Umbilical cord (tissue), 2 donors: ENCODE data around the gene CTCFL. TPM values are rescaled to one million over a fixed set of nuclear protein-coding genes. Genes with fewer than 3 reads are reported as not detected.
"Not testable (repeated sequence)": the region's sequence is repeated elsewhere in the genome, so short reads cannot be mapped to it uniquely, and the experiment has no call there.

Experiments used
- DNase-seq: peaks from one replicate; pipeline ENCODE4 v3.0.0-alpha.2; 2015; ENCODE audit warnings: low spot score
- total RNA-seq: library from RNA; depleted of rRNA; stranded (reverse); fragments of >200 nt; gene quantifications from one replicate; pipeline ENCODE4 v1.2.3, GENCODE V29; 2014; ENCODE audit warnings: low replicate concordance; ENCODE audit not compliant: insufficient read depth

CTCFL gene
- total RNA-seq, 1 donor from 2014 or later, result 2.6 TPM

GRCh38 chr20:57509665-57510237, 15.2 kb downstream of the CTCFL start:
- no peak for DNase-seq

GRCh38 chr20:57508831-57509230, 16.1 kb downstream of the CTCFL start:
- no peak for DNase-seq

- DNase-seq, result no peak
Measured at GRCh38 chr20:57508381-57508780, 16.6 kb downstream of the CTCFL start.

GRCh38 chr20:57507477-57507876, 17.5 kb downstream of the CTCFL start:
- no peak for DNase-seq

- no peak for DNase-seq
Measured at GRCh38 chr20:57505979-57506378, 19.0 kb downstream of the CTCFL start.

GRCh38 chr20:57504411-57504810, 20.5 kb downstream of the CTCFL start:
- DNase-seq, result no peak

- DNase-seq, result peak; percentile 17
Measured at GRCh38 chr20:57503035-57503658, 21.8 kb downstream of the CTCFL start.

GRCh38 chr20:57502336-57502700, 22.6 kb downstream of the CTCFL start:
- no peak for DNase-seq

- peak; percentile 30 for DNase-seq
Measured at GRCh38 chr20:57501461-57502335, 23.2 kb downstream of the CTCFL start.

- DNase-seq, result no peak
Measured at GRCh38 chr20:57500962-57501361, 24.0 kb downstream of the CTCFL start.

- DNase-seq, result no peak
Measured at GRCh38 chr20:57500235-57500634, 24.7 kb downstream of the CTCFL start.

- DNase-seq, result no peak
Measured at GRCh38 chr20:57499676-57500075, 25.3 kb downstream of the CTCFL start.

- DNase-seq, result peak; percentile 13
Measured at GRCh38 chr20:57498425-57499400, 26.2 kb downstream of the CTCFL start.

- no peak for DNase-seq
Measured at GRCh38 chr20:57496592-57496991, 28.3 kb downstream of the CTCFL start.

GRCh38 chr20:57495978-57496377, 29.0 kb downstream of the CTCFL start:
- DNase-seq, result no peak

- DNase-seq, result no peak
Measured at GRCh38 chr20:57493091-57493615, 31.8 kb downstream of the CTCFL start.

- DNase-seq, result no peak
Measured at GRCh38 chr20:57491373-57491772, 33.6 kb downstream of the CTCFL start.

GRCh38 chr20:57488277-57488676, 36.7 kb downstream of the CTCFL start:
- not testable (repeated sequence) for DNase-seq

GRCh38 chr20:57485770-57486169, 39.2 kb downstream of the CTCFL start:
- DNase-seq, result no peak

- DNase-seq, result no peak
Measured at GRCh38 chr20:57484772-57485171, 40.2 kb downstream of the CTCFL start.
